IMR-90 (cell line): ENCODE results near the gene RFC3. TPM values are rescaled to one million over a fixed set of nuclear protein-coding genes. Genes with fewer than 3 reads are reported as not detected.

Experiments
- ATAC-seq: fragments of 200-7000 bp; cut with Tn5 transposase; 2 replicates; pipeline ENCODE4 v1.9.1; 2020; ENCODE audit warnings: low read depth, mild to moderate bottlenecking, moderate library complexity
- BruUV-seq: library from RNA; stranded (reverse); fragments of 400-500 nt; replicated peaks from 2 replicates; lab custom pipeline; 2021; lab: Mats Ljungman, UMichigan
- CTCF ChIA-PET: fragments of 300-600 bp; formaldehyde crosslinking; extraction: SDS; loops from one replicate; lab custom pipeline; 2021; ENCODE audit warnings: antibody characterized with exemption; lab: Yijun Ruan, JAX
- POLR2A ChIA-PET: fragments of 300-600 bp; sonication (Branson Sonifier 250); formaldehyde crosslinking; loops from one replicate; lab custom pipeline; 2022; ENCODE audit warnings: antibody characterized with exemption; ENCODE audit not compliant: unreplicated experiment; lab: Charles Lee
- DNase-seq: peaks from one replicate; pipeline ENCODE4 v3.0.0; 2013
- H2AFZ ChIP-seq: replicated peaks from 2 replicates; pipeline ENCODE3; 2013; ENCODE audit warnings: low read length, mild to moderate bottlenecking; ENCODE audit not compliant: poor library complexity
- H2AK5ac ChIP-seq: 2 replicates; pipeline ENCODE4 v1.6.1; 2013; ENCODE audit warnings: low read depth, low read length, inconsistent platforms
- H2AK9ac ChIP-seq: replicated peaks from 2 replicates; pipeline ENCODE3; 2013; ENCODE audit warnings: mild to moderate bottlenecking, low read depth, low read length, moderate library complexity; ENCODE audit not compliant: poor library complexity
- H2BK120ac ChIP-seq: 2 replicates; pipeline ENCODE4 v1.6.1; 2013; ENCODE audit warnings: low read depth, low read length, inconsistent platforms
- H2BK15ac ChIP-seq: 3 replicates; pipeline ENCODE4 v1.6.1; 2013; ENCODE audit warnings: low read depth, low read length, inconsistent platforms
- H2BK20ac ChIP-seq: 2 replicates; pipeline ENCODE4 v1.6.1; 2013; ENCODE audit warnings: low read depth, mild to moderate bottlenecking, inconsistent platforms, low read length, moderate library complexity
- H2BK5ac ChIP-seq: 2 replicates; pipeline ENCODE4 v1.6.1; 2013; ENCODE audit warnings: mild to moderate bottlenecking, low read depth, low read length, inconsistent platforms; ENCODE audit not compliant: poor library complexity, severe bottlenecking
- H3K14ac ChIP-seq: replicated peaks from 2 replicates; pipeline ENCODE4 v1.6.1; 2013; ENCODE audit warnings: low read depth, low read length, inconsistent platforms
- H3K18ac ChIP-seq: 2 replicates; pipeline ENCODE4 v1.6.1; 2013; ENCODE audit warnings: low read depth, low read length, control low read depth
- H3K23ac ChIP-seq: 2 replicates; pipeline ENCODE4 v1.6.1; 2013; ENCODE audit warnings: low read depth, low read length, inconsistent platforms
- H3K27ac ChIP-seq: 2 replicates; pipeline ENCODE4 v1.5.1; 2013; ENCODE audit warnings: mild to moderate bottlenecking, control low read depth, low read length; ENCODE audit not compliant: insufficient read depth
- H3K27me3 ChIP-seq: 2 replicates; pipeline ENCODE4 v1.6.1; 2013; ENCODE audit warnings: low read length; ENCODE audit not compliant: control insufficient read depth, insufficient read depth
- H3K36me3 ChIP-seq: 2 replicates; pipeline ENCODE4 v1.6.1; 2013; ENCODE audit warnings: low read length, mixed read lengths; ENCODE audit not compliant: control insufficient read depth, insufficient read depth
- H3K4ac ChIP-seq: 2 replicates; pipeline ENCODE4 v1.6.1; 2013; ENCODE audit warnings: low read depth, low read length, inconsistent platforms
- H3K4me1 ChIP-seq: 2 replicates; pipeline ENCODE4 v1.6.1; 2013; ENCODE audit warnings: low read length, mixed read lengths; ENCODE audit not compliant: control insufficient read depth, insufficient read depth
- H3K4me2 ChIP-seq: 2 replicates; pipeline ENCODE4 v1.6.1; 2013; ENCODE audit warnings: low read depth, mild to moderate bottlenecking, control low read depth, low read length, moderate library complexity
- H3K4me3 ChIP-seq: 2 replicates; pipeline ENCODE4 v1.5.1; 2013; ENCODE audit warnings: low read depth, mild to moderate bottlenecking, control low read depth, low read length, moderate library complexity; ENCODE audit not compliant: insufficient read depth
- H3K56ac ChIP-seq: 2 replicates; pipeline ENCODE4 v1.6.1; 2013; ENCODE audit warnings: low read length, inconsistent platforms; ENCODE audit not compliant: insufficient read depth; ENCODE audit errors: extremely low read depth
- H3K79me1 ChIP-seq, 2 experiments: 2 replicates each; pipeline ENCODE4 v1.6.1; 2013; ENCODE audit warnings: low read length in 2 of 2, inconsistent platforms in 1 of 2, low read depth in 1 of 2
- H3K9ac ChIP-seq: 2 replicates; pipeline ENCODE4 v1.6.1; 2013; ENCODE audit warnings: low read depth, low read length, control low read depth
- H3K9me1 ChIP-seq: 2 replicates; pipeline ENCODE4 v1.6.1; 2013; ENCODE audit warnings: low read length, inconsistent platforms; ENCODE audit not compliant: insufficient read depth
- H3K9me3 ChIP-seq: 2 replicates; pipeline ENCODE4 v1.6.1; 2013; ENCODE audit warnings: low read length; ENCODE audit not compliant: control insufficient read depth, insufficient read depth
- H4K20me1 ChIP-seq: 2 replicates; pipeline ENCODE4 v1.6.1; 2013; ENCODE audit warnings: low read length, inconsistent platforms; ENCODE audit not compliant: insufficient read depth
- H4K5ac ChIP-seq: 2 replicates; pipeline ENCODE4 v1.6.1; 2013; ENCODE audit warnings: mild to moderate bottlenecking, low read depth, low read length, control low read depth
- H4K8ac ChIP-seq, 2 experiments: 2 replicates each; pipeline ENCODE4 v1.6.1; 2013; ENCODE audit warnings: low read depth in 2 of 2, low read length in 2 of 2, control low read depth in 1 of 2, inconsistent platforms in 1 of 2
- H4K91ac ChIP-seq: 2 replicates; pipeline ENCODE4 v1.6.1; 2013; ENCODE audit warnings: low read depth, low read length, inconsistent platforms; ENCODE audit not compliant: insufficient read depth
- BHLHE40 ChIP-seq: fragments of 150-350 bp; IDR thresholded peaks from 2 replicates; pipeline ENCODE4 v1.6.1; 2016; ENCODE audit warnings: mild to moderate bottlenecking, low read depth, low read length
- MAZ ChIP-seq: IDR thresholded peaks from 2 replicates; pipeline ENCODE4 v1.6.1; 2012; ENCODE audit warnings: low read depth, mild to moderate bottlenecking, low read length, improper control_type of control experiment, moderate library complexity, borderline replicate concordance
- SMC3 ChIP-seq: fragments of 150-350 bp; IDR thresholded peaks from 2 replicates; pipeline ENCODE4 v1.6.1; 2016; ENCODE audit warnings: low read depth, mild to moderate bottlenecking, antibody characterized with exemption, low read length, moderate library complexity
- WGBS, 2 experiments: methylation state at CpG; one replicate each; pipeline versions ENCODE4 v1.1.5 to v1.1.7; 2013; ENCODE audit warnings: missing lambda C conversion rate in 2 of 2; ENCODE audit not compliant: insufficient read length in 1 of 2; ENCODE audit errors: extremely low coverage in 2 of 2; 5-methylcytosine and 5-hydroxymethylcytosine counted together
- dilution Hi-C: fragments of 300-500 bp; cut with HindIII; formaldehyde crosslinking; loops from one replicate; pipeline ENCODE4 v1.14.3; 2018; ENCODE audit warnings: low sequenced_read_pairs; ENCODE audit not compliant: unreplicated experiment
- in situ Hi-C: fragments of 300-500 bp; cut with MboI; formaldehyde crosslinking; loops from 3 replicates; pipeline ENCODE4 v1.14.3; 2019; ENCODE audit warnings: low sequenced_read_pairs, inconsistent platforms, mixed read lengths
- intact Hi-C: fragments of 100-400 bp; cut with micrococcal nuclease; formaldehyde crosslinking; loops from 2 replicates; pipeline ENCODE4 v1.10.0; 2022
- polyA plus RNA-seq, 3 experiments: library from polyadenylated mRNA; depleted of rRNA; stranded (reverse); fragments of >200 nt; gene quantifications; 2 replicates each; pipeline ENCODE4 v1.2.3, GENCODE V29; 2012; ENCODE audit warnings: low replicate concordance in 1 of 3
- total RNA-seq: library from RNA; depleted of rRNA; stranded (reverse); fragments of >200 nt; gene quantifications from 2 replicates; pipeline ENCODE4 v1.2.3, GENCODE V29; 2012

Gene RFC3
- total and polyA plus RNA-seq, 2 of the 4 experiments (the other 2 are of a cell fraction): 9.8 to 12.9 TPM

- Histone ChIP-seq H2BK15ac (no peak overlapping the region), H2AFZ (no peak overlapping the region), H4K8ac (no peak overlapping the region), H2AK9ac (no peak overlapping the region), H3K9me3 (no peaks in the 10 kb centered on the region), H3K4me3 (no peak overlapping the region), H3K18ac (no peak overlapping the region), H4K91ac (no peak overlapping the region), H2BK120ac (no peak overlapping the region), H3K27ac (no peak overlapping the region), H3K14ac (no peak overlapping the region), H3K56ac (no peak overlapping the region), H3K79me1 (no peaks in the 10 kb centered on the region), H4K20me1 (no peaks in the 10 kb centered on the region), H3K9me1 (no peaks in the 10 kb centered on the region; the same call in 1 of the 2 replicates), H2BK20ac (no peak overlapping the region), H3K23ac (no peak overlapping the region), H3K4ac (no peak overlapping the region), H3K4me2 (no peak overlapping the region), H3K4me1 (no peaks in the 10 kb centered on the region), H3K27me3 (no peaks in the 10 kb centered on the region), H3K9ac (no peak overlapping the region), H4K5ac (no peak overlapping the region), H3K36me3 (no peaks in the 10 kb centered on the region), H2AK5ac (no peak overlapping the region), H2BK5ac (no peak overlapping the region)
- DNase-seq (no peak), ATAC-seq (no peak)
- CTCF ChIA-PET: no interaction called here
- intact Hi-C loops: no loop called here
- no TSS peak for BruUV-seq
- in situ Hi-C loops: no loop called here
- no peak for TF ChIP-seq MAZ
- no peak for TF ChIP-seq BHLHE40
- no peak for TF ChIP-seq SMC3
- POLR2A ChIA-PET: no interaction called here
- dilution Hi-C loops: no loop called here
- no CpG with 5 or more reads among the region's 2 CpGs for WGBS, 2 experiments
Observed at GRCh38 chr13:33870046-33870668, 52.2 kb downstream of the RFC3 start.
